ENCODE results near the gene SLFN5. TPM values are rescaled to one million over a fixed set of nuclear protein-coding genes. Genes with fewer than 3 reads are reported as not detected.

SLFN5 gene
- total and polyA plus RNA-seq, 2 of the 13 experiments (the other 11 are each of a cell fraction or from before 2014, with no cell fraction given) = 0.25 to 0.35 TPM

- no peaks in the 10 kb centered on the region for H3K9me3 ChIP-seq (ENCODE audit: low read length)
- WGBS (ENCODE audit: low lambda C conversion rate) = under 1% methylated on average over 21 of the region's 43 CpGs
- intact Hi-C loops (cut with micrococcal nuclease; ENCODE audit: unreplicated experiment) = no loop called here
- no peaks in the 10 kb centered on the region for H4K20me1 ChIP-seq (ENCODE audit: insufficient read depth, low read length)
- H3K79me2 ChIP-seq (ENCODE audit: insufficient read depth, low read length) = no peaks in the 10 kb centered on the region
- BruUV-seq (replicated peaks) = TSS peak; percentile 96
- no peak for FAIRE-seq
- H3K4me3 ChIP-seq (replicated peaks in 1 of 3; ENCODE audit: insufficient read depth in 1 of 3, low read depth in 2 of 3, low read length in 3 of 3) = peak overlapping the region; percentile 59 to 76 (median 69)
- peak; percentile 86 for ATAC-seq
- H3K27ac ChIP-seq (ENCODE audit: extremely low read length, insufficient read depth, low read length) = no peak overlapping the region
- ChIA-PET POLR2A (interaction anchor here (1.2 kb wide), 1 partner anchor 337 kb away, joined by 5 read pairs; the partner anchor contains the start of gene PEX12), CTCF (ENCODE audit: low intra/inter-chr PET ratio, low total read pairs) (no interaction called here)
- H3K36me3 ChIP-seq (replicated peaks in 1 of 2; ENCODE audit: control insufficient read depth in 1 of 2, insufficient read depth in 2 of 2, low read length in 2 of 2) = no peaks in the 10 kb centered on the region
- DNase-seq (ENCODE audit: low spot score) = peak; percentile 53
- no peak overlapping the region for H2AFZ ChIP-seq (ENCODE audit: low read length)
- peak overlapping the region; percentile 13; the same call in 1 of the 2 replicates for H3K9ac ChIP-seq (ENCODE audit: insufficient read depth, low read depth, low read length)
- in situ Hi-C loops (cut with HindIII; ENCODE audit: extremely low pct_ligation_motif_present, low pct_unique_long_range_greater_than_20kb) = no loop called here
- H3K4me1 ChIP-seq (ENCODE audit: insufficient read depth, low read length) = peaks cover 9% of the 10 kb centered on the region
- peaks cover 0 to 12% of the 10 kb centered on the region in 2 experiments; a peak in 2 of 5 replicates for H3K27me3 ChIP-seq (ENCODE audit: control insufficient read depth in 1 of 2, insufficient read depth in 2 of 2, low read length in 2 of 2)
- H3K4me2 ChIP-seq (ENCODE audit: low read depth, low read length) = peak overlapping the region; percentile 87
- TF ChIP-seq, protein P1, sequence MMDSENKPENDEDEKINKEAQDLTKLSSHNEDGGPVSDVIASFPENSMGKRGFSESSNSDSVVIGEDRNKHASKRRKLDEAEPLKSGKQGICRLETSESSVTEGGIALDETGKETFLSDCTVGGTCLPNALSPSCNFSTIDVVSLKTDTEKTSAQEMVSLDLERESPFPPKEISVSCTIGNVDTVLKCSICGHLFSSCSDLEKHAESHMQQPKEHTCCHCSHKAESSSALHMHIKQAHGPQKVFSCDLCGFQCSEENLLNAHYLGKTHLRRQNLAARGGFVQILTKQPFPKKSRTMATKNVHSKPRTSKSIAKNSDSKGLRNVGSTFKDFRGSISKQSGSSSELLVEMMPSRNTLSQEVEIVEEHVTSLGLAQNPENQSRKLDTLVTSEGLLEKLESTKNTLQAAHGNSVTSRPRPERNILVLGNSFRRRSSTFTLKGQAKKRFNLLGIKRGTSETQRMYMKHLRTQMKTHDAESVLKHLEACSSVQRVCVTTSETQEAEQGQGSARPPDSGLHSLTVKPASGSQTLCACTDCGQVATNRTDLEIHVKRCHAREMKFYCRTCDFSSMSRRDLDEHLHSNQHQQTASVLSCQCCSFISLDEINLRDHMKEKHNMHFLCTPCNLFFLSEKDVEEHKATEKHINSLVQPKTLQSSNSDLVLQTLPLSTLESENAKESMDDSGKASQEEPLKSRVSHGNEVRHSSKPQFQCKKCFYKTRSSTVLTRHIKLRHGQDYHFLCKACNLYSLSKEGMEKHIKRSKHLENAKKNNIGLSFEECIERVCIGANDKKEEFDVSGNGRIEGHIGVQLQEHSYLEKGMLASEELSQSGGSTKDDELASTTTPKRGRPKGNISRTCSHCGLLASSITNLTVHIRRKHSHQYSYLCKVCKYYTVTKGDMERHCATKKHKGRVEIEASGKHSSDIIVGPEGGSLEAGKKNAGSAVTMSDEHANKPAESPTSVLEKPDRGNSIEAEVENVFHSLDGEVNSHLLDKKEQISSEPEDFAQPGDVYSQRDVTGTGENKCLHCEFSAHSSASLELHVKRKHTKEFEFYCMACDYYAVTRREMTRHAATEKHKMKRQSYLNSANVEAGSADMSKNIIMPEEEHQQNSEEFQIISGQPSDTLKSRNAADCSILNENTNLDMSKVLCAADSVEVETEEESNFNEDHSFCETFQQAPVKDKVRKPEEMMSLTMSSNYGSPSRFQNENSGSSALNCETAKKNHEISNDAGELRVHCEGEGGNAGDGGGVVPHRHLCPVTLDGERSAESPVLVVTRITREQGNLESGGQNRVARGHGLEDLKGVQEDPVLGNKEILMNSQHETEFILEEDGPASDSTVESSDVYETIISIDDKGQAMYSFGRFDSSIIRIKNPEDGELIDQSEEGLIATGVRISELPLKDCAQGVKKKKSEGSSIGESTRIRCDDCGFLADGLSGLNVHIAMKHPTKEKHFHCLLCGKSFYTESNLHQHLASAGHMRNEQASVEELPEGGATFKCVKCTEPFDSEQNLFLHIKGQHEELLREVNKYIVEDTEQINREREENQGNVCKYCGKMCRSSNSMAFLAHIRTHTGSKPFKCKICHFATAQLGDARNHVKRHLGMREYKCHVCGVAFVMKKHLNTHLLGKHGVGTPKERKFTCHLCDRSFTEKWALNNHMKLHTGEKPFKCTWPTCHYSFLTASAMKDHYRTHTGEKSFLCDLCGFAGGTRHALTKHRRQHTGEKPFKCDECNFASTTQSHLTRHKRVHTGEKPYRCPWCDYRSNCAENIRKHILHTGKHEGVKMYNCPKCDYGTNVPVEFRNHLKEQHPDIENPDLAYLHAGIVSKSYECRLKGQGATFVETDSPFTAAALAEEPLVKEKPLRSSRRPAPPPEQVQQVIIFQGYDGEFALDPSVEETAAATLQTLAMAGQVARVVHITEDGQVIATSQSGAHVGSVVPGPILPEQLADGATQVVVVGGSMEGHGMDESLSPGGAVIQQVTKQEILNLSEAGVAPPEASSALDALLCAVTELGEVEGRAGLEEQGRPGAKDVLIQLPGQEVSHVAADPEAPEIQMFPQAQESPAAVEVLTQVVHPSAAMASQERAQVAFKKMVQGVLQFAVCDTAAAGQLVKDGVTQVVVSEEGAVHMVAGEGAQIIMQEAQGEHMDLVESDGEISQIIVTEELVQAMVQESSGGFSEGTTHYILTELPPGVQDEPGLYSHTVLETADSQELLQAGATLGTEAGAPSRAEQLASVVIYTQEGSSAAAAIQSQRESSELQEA (CRISPR knock-in tag; IDR thresholded peaks at IDR 0.05; ENCODE audit: not compliant biosample characterization) = no peak
- TF ChIP-seq ZNF775 (CRISPR knock-in tag; IDR thresholded peaks at IDR 0.05; ENCODE audit: borderline replicate concordance) = no peak
- TF ChIP-seq, protein P2, sequence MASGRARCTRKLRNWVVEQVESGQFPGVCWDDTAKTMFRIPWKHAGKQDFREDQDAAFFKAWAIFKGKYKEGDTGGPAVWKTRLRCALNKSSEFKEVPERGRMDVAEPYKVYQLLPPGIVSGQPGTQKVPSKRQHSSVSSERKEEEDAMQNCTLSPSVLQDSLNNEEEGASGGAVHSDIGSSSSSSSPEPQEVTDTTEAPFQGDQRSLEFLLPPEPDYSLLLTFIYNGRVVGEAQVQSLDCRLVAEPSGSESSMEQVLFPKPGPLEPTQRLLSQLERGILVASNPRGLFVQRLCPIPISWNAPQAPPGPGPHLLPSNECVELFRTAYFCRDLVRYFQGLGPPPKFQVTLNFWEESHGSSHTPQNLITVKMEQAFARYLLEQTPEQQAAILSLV (CRISPR knock-in tag; IDR thresholded peaks at IDR 0.05; ENCODE audit: borderline replicate concordance) = no peak
- TF ChIP-seq DNMT1 (CRISPR knock-in tag; IDR thresholded peaks at IDR 0.05) = no peak
- no peak for TF ChIP-seq ZNF558 (CRISPR knock-in tag; IDR thresholded peaks at IDR 0.05; ENCODE audit: borderline replicate concordance)
- TF ChIP-seq KDM6A (CRISPR knock-in tag; IDR thresholded peaks at IDR 0.05; ENCODE audit: low read depth) = no peak
- TF ChIP-seq PAX8 (CRISPR knock-in tag; IDR thresholded peaks at IDR 0.05; ENCODE audit: borderline replicate concordance) = no peak
- TF ChIP-seq ZNF292 (CRISPR knock-in tag; IDR thresholded peaks at IDR 0.05; ENCODE audit: borderline replicate concordance, low read depth) = no peak
Measured at GRCh38 chr17:35242158-35242804, 591 bp upstream of the SLFN5 start.
